GM18526 (cell line): ENCODE measurements around the gene HMGA1.

Source experiments
- POLR2A ChIP-seq: IDR thresholded peaks from 3 replicates; pipeline ENCODE4 v1.6.1; 2011; ENCODE audit not compliant: insufficient read length; ENCODE audit errors: extremely low read depth

The HMGA1 gene

GRCh38 chr6:34206726-34207125, 29.9 kb upstream of the HMGA1 start:
- no peak for TF ChIP-seq POLR2A

GRCh38 chr6:34207695-34208443, 28.8 kb upstream of the HMGA1 start:
- TF ChIP-seq POLR2A = no peak

- no peak for TF ChIP-seq POLR2A
These were observed 22.9 kb upstream of the HMGA1 start for GRCh38 chr6:34213772-34214171.

GRCh38 chr6:34218691-34219090, 18.0 kb upstream of the HMGA1 start:
- TF ChIP-seq POLR2A = no peak

GRCh38 chr6:34223381-34223955, 13.2 kb upstream of the HMGA1 start:
- no peak for TF ChIP-seq POLR2A

- TF ChIP-seq POLR2A = peak; percentile 56
These were observed 12.4 kb upstream of the HMGA1 start for GRCh38 chr6:34223956-34224940.

GRCh38 chr6:34225551-34225950, 11.1 kb upstream of the HMGA1 start:
- TF ChIP-seq POLR2A = no peak

- no peak for TF ChIP-seq POLR2A
These were observed 10.6 kb upstream of the HMGA1 start for GRCh38 chr6:34226066-34226465.

- no peak for TF ChIP-seq POLR2A
These were observed 9.7 kb upstream of the HMGA1 start for GRCh38 chr6:34226731-34227586.

- no peak for TF ChIP-seq POLR2A
These were observed 8.8 kb upstream of the HMGA1 start for GRCh38 chr6:34227761-34228421.

GRCh38 chr6:34229877-34230276, 6.8 kb upstream of the HMGA1 start:
- TF ChIP-seq POLR2A = no peak

GRCh38 chr6:34230653-34231371, 5.9 kb upstream of the HMGA1 start:
- no peak for TF ChIP-seq POLR2A

GRCh38 chr6:34231566-34232336, 4.9 kb upstream of the HMGA1 start:
- TF ChIP-seq POLR2A = no peak

GRCh38 chr6:34232901-34233300, 3.8 kb upstream of the HMGA1 start:
- TF ChIP-seq POLR2A = no peak
